PC-3 (cell line): ENCODE results near the gene PPP1R3F. TPM values are rescaled to one million over a fixed set of nuclear protein-coding genes. Genes with fewer than 3 reads are reported as not detected.

ENCODE experiments used
- ATAC-seq: fragments of 200-7000 bp; cut with Tn5 transposase; 2 replicates; pipeline ENCODE4 v1.9.1; 2020; ENCODE audit warnings: mild to moderate bottlenecking, moderate library complexity
- BruUV-seq: library from RNA; stranded (reverse); fragments of 400-500 nt; replicated peaks from 2 replicates; lab custom pipeline; 2021; lab: Mats Ljungman, UMichigan
- CTCF ChIA-PET: fragments of 300-600 bp; sonication (Branson Sonifier 250); formaldehyde crosslinking; loops from one replicate; lab custom pipeline; 2022; ENCODE audit warnings: antibody characterized with exemption; lab: Charles Lee
- POLR2A ChIA-PET: fragments of 300-600 bp; sonication (Branson Sonifier 250); formaldehyde crosslinking; loops from one replicate; lab custom pipeline; 2022; ENCODE audit warnings: antibody characterized with exemption; ENCODE audit not compliant: unreplicated experiment; lab: Charles Lee
- DNase-seq: peaks from one replicate; pipeline ENCODE4 v3.0.0-alpha.2; 2015
- H2AFZ ChIP-seq: fragments of 300-600 bp; sonication (generic); 2 replicates; pipeline ENCODE4 v1.6.0; 2016; ENCODE audit warnings: antibody characterized with exemption, low read length
- H3F3A ChIP-seq: fragments of 300-600 bp; sonication (generic); one replicate; pipeline ENCODE4 v1.6.0; 2017; ENCODE audit warnings: antibody characterized with exemption, low read length, control low read depth, mild to moderate bottlenecking; ENCODE audit not compliant: unreplicated experiment
- H3K27ac ChIP-seq: fragments of 300-600 bp; sonication (generic); 2 replicates; pipeline ENCODE4 v1.5.1; 2016; ENCODE audit warnings: mild to moderate bottlenecking, low read length
- H3K27me3 ChIP-seq: fragments of 300-600 bp; sonication (generic); 2 replicates; pipeline ENCODE4 v1.6.1; 2016; ENCODE audit warnings: low read length, mixed read lengths
- H3K36me3 ChIP-seq: fragments of 300-600 bp; sonication (generic); 2 replicates; pipeline ENCODE4 v1.6.1; 2016; ENCODE audit warnings: low read depth, mixed run types, low read length, mixed read lengths
- H3K4me1 ChIP-seq: fragments of 300-600 bp; sonication (generic); 2 replicates; pipeline ENCODE4 v1.5.1; 2016; ENCODE audit warnings: low read length; ENCODE audit not compliant: insufficient read depth
- H3K4me2 ChIP-seq: fragments of 300-600 bp; sonication (generic); 2 replicates; pipeline ENCODE4 v1.6.0; 2016; ENCODE audit warnings: low read length
- H3K4me3 ChIP-seq: fragments of 300-600 bp; sonication (generic); 2 replicates; pipeline ENCODE4 v1.5.1; 2016; ENCODE audit warnings: mild to moderate bottlenecking, low read length, mixed read lengths
- H3K79me2 ChIP-seq: fragments of 300-600 bp; sonication (generic); 2 replicates; pipeline ENCODE4 v1.6.1; 2017; ENCODE audit warnings: low read length, mixed read lengths
- H3K9ac ChIP-seq: fragments of 300-600 bp; sonication (generic); 2 replicates; pipeline ENCODE4 v1.6.0; 2016; ENCODE audit warnings: mild to moderate bottlenecking, low read length
- H3K9me2 ChIP-seq: fragments of 300-600 bp; sonication (generic); replicated peaks from 2 replicates; pipeline ENCODE4 v1.6.1; 2016; ENCODE audit warnings: mixed run types, low read length, mixed read lengths
- H3K9me3 ChIP-seq: fragments of 300-600 bp; sonication (generic); 2 replicates; pipeline ENCODE4 v1.6.1; 2016; ENCODE audit warnings: low read length, mixed read lengths
- H4K20me1 ChIP-seq: fragments of 300-600 bp; sonication (generic); 2 replicates; pipeline ENCODE4 v1.6.1; 2016; ENCODE audit warnings: low read length, mixed read lengths
- CTCF ChIP-seq: fragments of 300-600 bp; sonication (generic); conservative IDR thresholded peaks from 2 replicates; pipeline ENCODE4 v1.5.1; 2017; ENCODE audit warnings: antibody characterized with exemption, low read depth, mild to moderate bottlenecking, low read length
- EZH2 ChIP-seq: fragments of 300-600 bp; sonication (generic); IDR thresholded peaks from one replicate; pipeline ENCODE4 v1.6.1; 2017; ENCODE audit warnings: antibody characterized with exemption, mild to moderate bottlenecking, low read length; ENCODE audit not compliant: unreplicated experiment
- EZH2phosphoT487 ChIP-seq: fragments of 300-600 bp; sonication (generic); IDR thresholded peaks from 2 replicates; pipeline ENCODE4 v1.6.1; 2018; ENCODE audit warnings: mild to moderate bottlenecking, antibody characterized with exemption, low read length, borderline replicate concordance
- intact Hi-C: fragments of 100-400 bp; cut with micrococcal nuclease; formaldehyde crosslinking; loops from 2 replicates; pipeline ENCODE4 v1.9.0; 2023
- total RNA-seq: library from RNA; depleted of rRNA; stranded (reverse); fragments of >200 nt; gene quantifications from 2 replicates; pipeline ENCODE4 v1.2.3, GENCODE V29; 2014

Gene PPP1R3F
- total RNA-seq, 1 experiment from 2014 or later: 11.8 TPM

GRCh38 chrX:49290215-49290614 is 20.6 kb downstream of the PPP1R3F start:
- Histone ChIP-seq H3K9me2 (no peaks in the 10 kb centered on the region), H3K4me2 (no peak overlapping the region), H3K27me3 (no peaks in the 10 kb centered on the region), H2AFZ (no peak overlapping the region), H3K36me3 (no peaks in the 10 kb centered on the region), H3F3A (no peaks in the 10 kb centered on the region), H3K9me3 (no peaks in the 10 kb centered on the region), H3K27ac (no peak overlapping the region), H3K9ac (no peak overlapping the region), H3K4me1 (no peaks in the 10 kb centered on the region), H4K20me1 (no peaks in the 10 kb centered on the region), H3K4me3 (no peak overlapping the region), H3K79me2 (no peaks in the 10 kb centered on the region)
- ChIA-PET POLR2A (no interaction called here), CTCF (no interaction called here)
- intact Hi-C loops: no loop called here
- no peak for DNase-seq
- no TSS peak for BruUV-seq
- ATAC-seq: no peak
- TF ChIP-seq EZH2phosphoT487: no peak
- no peak for TF ChIP-seq CTCF
- TF ChIP-seq EZH2: no peak

GRCh38 chrX:49291615-49292337 is 22.2 kb downstream of the PPP1R3F start:
- Histone ChIP-seq H2AFZ (peak overlapping the region; percentile 22; the same call in 1 of the 2 replicates), H3K4me3 (no peak overlapping the region), H3K79me2 (no peaks in the 10 kb centered on the region), H4K20me1 (no peaks in the 10 kb centered on the region), H3K4me1 (no peaks in the 10 kb centered on the region), H3K36me3 (no peaks in the 10 kb centered on the region), H3K9ac (no peak overlapping the region), H3K9me2 (no peaks in the 10 kb centered on the region), H3K9me3 (no peaks in the 10 kb centered on the region), H3K27ac (no peak overlapping the region), H3K27me3 (no peaks in the 10 kb centered on the region), H3K4me2 (no peak overlapping the region), H3F3A (no peaks in the 10 kb centered on the region)
- intact Hi-C loops: loop anchor here (2.0 kb wide), 2 partner anchors 463 to 547 kb away; no protein-coding TSS in a partner anchor
- TF ChIP-seq EZH2phosphoT487 (no peak), CTCF (peak; percentile 70)
- ChIA-PET POLR2A (no interaction called here), CTCF (no interaction called here)
- ATAC-seq (peak; percentile 79), DNase-seq (peak; percentile 64)
- no TSS peak for BruUV-seq
